ENCODE data around the gene MYCBP.

The MYCBP gene

GRCh38 chr1:38908821-38909220 is 35.7 kb upstream of the MYCBP start:
- no peak for DNase-seq (ENCODE audit: low read depth in 2 of 2)
- H3K4me3 ChIP-seq (replicated peaks in 1 of 2; ENCODE audit: low read depth in 2 of 2, low read length in 2 of 2), result no peak overlapping the region
- TF ChIP-seq, protein P1, sequence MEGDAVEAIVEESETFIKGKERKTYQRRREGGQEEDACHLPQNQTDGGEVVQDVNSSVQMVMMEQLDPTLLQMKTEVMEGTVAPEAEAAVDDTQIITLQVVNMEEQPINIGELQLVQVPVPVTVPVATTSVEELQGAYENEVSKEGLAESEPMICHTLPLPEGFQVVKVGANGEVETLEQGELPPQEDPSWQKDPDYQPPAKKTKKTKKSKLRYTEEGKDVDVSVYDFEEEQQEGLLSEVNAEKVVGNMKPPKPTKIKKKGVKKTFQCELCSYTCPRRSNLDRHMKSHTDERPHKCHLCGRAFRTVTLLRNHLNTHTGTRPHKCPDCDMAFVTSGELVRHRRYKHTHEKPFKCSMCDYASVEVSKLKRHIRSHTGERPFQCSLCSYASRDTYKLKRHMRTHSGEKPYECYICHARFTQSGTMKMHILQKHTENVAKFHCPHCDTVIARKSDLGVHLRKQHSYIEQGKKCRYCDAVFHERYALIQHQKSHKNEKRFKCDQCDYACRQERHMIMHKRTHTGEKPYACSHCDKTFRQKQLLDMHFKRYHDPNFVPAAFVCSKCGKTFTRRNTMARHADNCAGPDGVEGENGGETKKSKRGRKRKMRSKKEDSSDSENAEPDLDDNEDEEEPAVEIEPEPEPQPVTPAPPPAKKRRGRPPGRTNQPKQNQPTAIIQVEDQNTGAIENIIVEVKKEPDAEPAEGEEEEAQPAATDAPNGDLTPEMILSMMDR (IDR thresholded peaks at IDR 0.05; ENCODE audit: low read depth, low read length), result no peak

GRCh38 chr1:38905985-38906384 is 32.8 kb upstream of the MYCBP start:
- DNase-seq (ENCODE audit: low read depth in 2 of 2), result no peak
- H3K4me3 ChIP-seq (replicated peaks in 1 of 2; ENCODE audit: low read depth in 2 of 2, low read length in 2 of 2), result no peak overlapping the region
- TF ChIP-seq, protein P1 (IDR thresholded peaks at IDR 0.05; ENCODE audit: low read depth, low read length), result no peak

GRCh38 chr1:38899560-38899959 is 26.4 kb upstream of the MYCBP start:
- TF ChIP-seq, protein P1 (IDR thresholded peaks at IDR 0.05; ENCODE audit: low read depth, low read length), result no peak
- DNase-seq (ENCODE audit: low read depth in 2 of 2), result no peak

GRCh38 chr1:38898653-38899230 is 25.6 kb upstream of the MYCBP start:
- peak in 1 of 2 donors; percentile 18 for DNase-seq (ENCODE audit: low read depth in 2 of 2)
- no peak overlapping the region for H3K4me3 ChIP-seq (replicated peaks in 1 of 2; ENCODE audit: low read depth in 2 of 2, low read length in 2 of 2)
- TF ChIP-seq, protein P1 (IDR thresholded peaks at IDR 0.05; ENCODE audit: low read depth, low read length), result no peak

More at GRCh38 chr1:38899560-38899959, 26.4 kb upstream of the MYCBP start:
- H3K4me3 ChIP-seq (replicated peaks in 1 of 2; ENCODE audit: low read depth in 2 of 2, low read length in 2 of 2), result no peak overlapping the region

GRCh38 chr1:38896169-38896568 is 23.0 kb upstream of the MYCBP start:
- no peak for DNase-seq (ENCODE audit: low read depth in 2 of 2)
- no peak overlapping the region for H3K4me3 ChIP-seq (replicated peaks in 1 of 2; ENCODE audit: low read depth in 2 of 2, low read length in 2 of 2)
- TF ChIP-seq, protein P1 (IDR thresholded peaks at IDR 0.05; ENCODE audit: low read depth, low read length), result no peak

DNA sequence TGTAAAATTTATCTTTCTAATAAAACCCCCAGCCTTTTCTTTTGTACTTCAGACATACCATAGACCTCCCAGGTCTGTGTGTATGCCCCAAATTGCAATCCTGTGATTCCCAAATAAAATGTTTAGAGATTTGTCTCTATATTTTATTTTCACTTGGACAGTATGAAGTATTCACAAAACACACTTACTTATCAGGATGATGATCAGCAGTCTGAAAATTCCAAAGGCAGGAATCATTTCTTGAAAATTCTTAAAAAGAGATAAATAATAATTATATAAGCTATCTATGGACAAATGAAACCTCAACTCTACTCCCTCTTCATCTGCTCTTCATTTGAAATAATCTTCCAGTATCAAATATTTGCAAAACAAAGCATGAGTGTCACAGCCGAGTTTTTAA is 19.8 kb upstream of the MYCBP start:
- TF ChIP-seq, protein P1 (IDR thresholded peaks at IDR 0.05; ENCODE audit: low read depth, low read length), result no peak
- H3K4me3 ChIP-seq (replicated peaks in 1 of 2; ENCODE audit: low read depth in 2 of 2, low read length in 2 of 2), result no peak overlapping the region
- no peak for DNase-seq (ENCODE audit: low read depth in 2 of 2)

DNA sequence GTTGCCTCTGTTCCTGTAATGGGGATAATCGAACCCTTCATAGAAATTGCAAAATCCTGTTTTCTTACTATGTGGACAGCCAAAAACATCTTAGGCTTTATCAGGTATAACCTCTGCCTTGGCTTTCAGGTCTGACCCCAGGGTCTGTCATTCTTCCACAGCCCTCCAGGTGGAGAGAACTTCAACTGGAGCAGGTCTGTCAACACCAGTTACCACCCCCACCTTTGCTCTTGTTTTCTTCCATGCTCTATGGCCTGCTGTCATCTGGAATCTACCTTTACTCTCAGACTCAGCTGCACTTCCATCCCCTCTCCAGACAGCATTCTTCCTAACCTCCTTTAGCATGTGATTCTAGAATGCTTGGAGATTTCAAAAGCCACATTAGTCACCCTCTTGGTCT is 18.6 kb upstream of the MYCBP start:
- peak in 1 of 2 donors; percentile 13 for DNase-seq (ENCODE audit: low read depth in 2 of 2)
- TF ChIP-seq, protein P1 (IDR thresholded peaks at IDR 0.05; ENCODE audit: low read depth, low read length), result no peak
- no peak overlapping the region for H3K4me3 ChIP-seq (replicated peaks in 1 of 2; ENCODE audit: low read depth in 2 of 2, low read length in 2 of 2)
